GM12878 (cell line): Measurements from ENCODE around the gene CCR2. TPM values are rescaled to one million over a fixed set of nuclear protein-coding genes. Genes with fewer than 3 reads are reported as not detected.

Source experiments
- BRCA1 ChIP-seq: IDR thresholded peaks from 2 replicates; pipeline ENCODE4 v1.6.1; 2011; ENCODE audit warnings: low read depth, low read length, improper control_type of control experiment
- CEBPZ ChIP-seq: fragments of 150-350 bp; IDR thresholded peaks from 2 replicates; pipeline ENCODE4 v1.6.1; 2016; ENCODE audit warnings: low read depth, low read length
- CTCF ChIP-seq, 3 experiments: IDR thresholded peaks in 2 of 3; conservative IDR thresholded peaks in 1 of 3; 2 replicates each; pipeline ENCODE4 v1.5.1; 2011; ENCODE audit warnings: low read depth in 3 of 3, low read length in 3 of 3, mild to moderate bottlenecking in 3 of 3, control low read depth in 2 of 3, moderate library complexity in 2 of 3, inconsistent platforms in 1 of 3, mixed read lengths in 1 of 3; ENCODE audit not compliant: control insufficient read depth in 2 of 3, insufficient read depth in 1 of 3; ENCODE audit errors: extremely low read depth in 1 of 3
- PKNOX1 ChIP-seq: fragments of 450-650 bp; IDR thresholded peaks from 2 replicates; pipeline ENCODE4 v1.6.1; 2016; ENCODE audit warnings: mild to moderate bottlenecking
- SIX5 ChIP-seq: IDR thresholded peaks from 2 replicates; pipeline ENCODE4 v1.6.1; 2011; ENCODE audit warnings: mild to moderate bottlenecking, low read depth, low read length, moderate library complexity; ENCODE audit not compliant: severe bottlenecking
- USF1 ChIP-seq: IDR thresholded peaks from 2 replicates; pipeline ENCODE4 v1.6.1; 2011; ENCODE audit warnings: borderline replicate concordance, low read depth, mild to moderate bottlenecking, moderate library complexity, mixed read lengths, low read length; ENCODE audit not compliant: insufficient read depth; ENCODE audit errors: extremely low read length
- ZNF274 ChIP-seq: IDR thresholded peaks from one replicate; pipeline ENCODE4 v1.8.0; 2011; ENCODE audit not compliant: insufficient read length, insufficient read depth
- polyA plus RNA-seq, 11 experiments: library from polyadenylated mRNA; depleted of rRNA in 4 of 11; unstranded in 6 of 11; stranded (reverse) in 5 of 11; fragments of >200 nt; fragmentation: Nextera tagmentation in 4 of 11; fragmentation: Illumina TruSeq in 1 of 11; extraction: Ambion mirVana in 4 of 11; extraction: Trizol in 1 of 11; gene quantifications; 1 replicate in 1 of 11; 2 replicates in 10 of 11; pipeline versions ENCODE4 v1.2.1 to v1.2.3, GENCODE V29; 2011 to 2016; ENCODE audit warnings: inconsistent platforms in 2 of 11, missing spikeins in 2 of 11, low read depth in 1 of 11
- total RNA-seq, 4 experiments: library from RNA; depleted of rRNA in 3 of 4; stranded (reverse); fragments of >200 nt in 3 of 4; fragmentation: Illumina TruSeq in 1 of 4; extraction: Trizol in 1 of 4; gene quantifications; 2 replicates each; pipeline versions ENCODE4 v1.2.1 to v1.2.3, GENCODE V29; 2013 to 2021

The CCR2 gene
- total and polyA plus RNA-seq, 10 of the 15 experiments (the other 5 are each of a cell fraction or from before 2014, with no cell fraction given), result 1.9 to 4.7 (median 3.5) TPM; not detected in 1

GRCh38 chr3:46367811-46368210, 13.9 kb downstream of the CCR2 start (continued):
- TF ChIP-seq CEBPZ (no peak), SIX5 (no peak), ZNF274 (no peak), PKNOX1 (no peak), CTCF (IDR thresholded peaks at IDR 0.05 in 2 of 3, conservative IDR thresholded peaks at IDR 0.05 in 1 of 3; ENCODE audit: control insufficient read depth in 2 of 3, extremely low read depth in 1 of 3, insufficient read depth in 1 of 3, low read depth in 3 of 3, low read length in 3 of 3) (no peak), BRCA1 (no peak), USF1 (no peak)
